Upper lobe of right lung (tissue), 1 donor: Measurements from ENCODE around the gene ATP12A. TPM values are rescaled to one million over a fixed set of nuclear protein-coding genes. Genes with fewer than 3 reads are reported as not detected.
A peak's percentile ranks its signal among the peaks of the same experiment; 100 is the strongest.

ENCODE experiments used
- ATAC-seq: fragments of 200-7000 bp; cut with Tn5 transposase; one replicate; pipeline ENCODE4 v1.9.1; 2020; ENCODE audit warnings: mild to moderate bottlenecking, moderate library complexity
- DNase-seq: peaks from one replicate; pipeline ENCODE4 v3.0.0-alpha.2; 2020
- H3K27ac ChIP-seq: fragments of 200-600 bp; one replicate; pipeline ENCODE4 v1.8.0; 2022
- H3K27me3 ChIP-seq: fragments of 200-600 bp; one replicate; pipeline ENCODE4 v1.8.0; 2022; ENCODE audit warnings: mild to moderate bottlenecking
- H3K36me3 ChIP-seq: fragments of 200-600 bp; one replicate; pipeline ENCODE4 v1.8.0; 2022
- H3K4me1 ChIP-seq: fragments of 200-600 bp; one replicate; pipeline ENCODE4 v1.8.0; 2022
- H3K4me3 ChIP-seq: fragments of 200-600 bp; one replicate; pipeline ENCODE4 v1.8.0; 2022; ENCODE audit warnings: mild to moderate bottlenecking
- H3K9me3 ChIP-seq: fragments of 200-600 bp; one replicate; pipeline ENCODE4 v1.8.0; 2022
- CTCF ChIP-seq: fragments of 200-600 bp; IDR thresholded peaks from one replicate; pipeline ENCODE4 v1.8.0; 2022; ENCODE audit warnings: antibody characterized with exemption
- intact Hi-C: fragments of 100-400 bp; cut with DNase I; formaldehyde crosslinking; loops from one replicate; pipeline ENCODE4 v1.11.0; 2022
- total RNA-seq: library from RNA; stranded (reverse); fragmentation: NEBNext Ultra II Directional; extraction: Animal tissue kit (Norgen Biotek cat#: 25700); gene quantifications from one replicate; pipeline ENCODE4 v1.2.1, GENCODE V29; 2021
- donor health status: DM: no; HTN: yes; CAD: no; lungs with severe emphysema.

The ATP12A gene
- total RNA-seq, 1 donor from 2014 or later, result not detected

- no peak overlapping the region for H3K4me3 ChIP-seq
- no peak for ATAC-seq
- H3K9me3 ChIP-seq, result no peaks in the 10 kb centered on the region
- H3K27me3 ChIP-seq, result no peaks in the 10 kb centered on the region
- no peak for TF ChIP-seq CTCF
- DNase-seq, result no peak
- no peaks in the 10 kb centered on the region for H3K36me3 ChIP-seq
- intact Hi-C loops, result no loop called here
- H3K4me1 ChIP-seq, result no peaks in the 10 kb centered on the region
- no peak overlapping the region for H3K27ac ChIP-seq
Measured at GRCh38 chr13:24740014-24740890, 60.0 kb downstream of the ATP12A start.

- Histone ChIP-seq H3K9me3 (no peaks in the 10 kb centered on the region), H3K36me3 (no peaks in the 10 kb centered on the region), H3K4me1 (no peaks in the 10 kb centered on the region), H3K27ac (no peak overlapping the region), H3K27me3 (peaks cover 5% of the 10 kb centered on the region), H3K4me3 (no peak overlapping the region)
- DNase-seq (no peak), ATAC-seq (peak; percentile 25)
- peak; percentile 25 for TF ChIP-seq CTCF
- intact Hi-C loops, result no loop called here
Measured at GRCh38 chr13:24741016-24741662, 60.9 kb downstream of the ATP12A start.

GRCh38 chr13:24741791-24742190, 61.6 kb downstream of the ATP12A start:
- Histone ChIP-seq H3K36me3 (no peaks in the 10 kb centered on the region), H3K27me3 (peaks cover 11% of the 10 kb centered on the region), H3K9me3 (no peaks in the 10 kb centered on the region), H3K27ac (no peak overlapping the region), H3K4me3 (no peak overlapping the region), H3K4me1 (peaks cover 3% of the 10 kb centered on the region)
- no peak for TF ChIP-seq CTCF
- intact Hi-C loops, result no loop called here
- ATAC-seq (no peak), DNase-seq (no peak)

DNA sequence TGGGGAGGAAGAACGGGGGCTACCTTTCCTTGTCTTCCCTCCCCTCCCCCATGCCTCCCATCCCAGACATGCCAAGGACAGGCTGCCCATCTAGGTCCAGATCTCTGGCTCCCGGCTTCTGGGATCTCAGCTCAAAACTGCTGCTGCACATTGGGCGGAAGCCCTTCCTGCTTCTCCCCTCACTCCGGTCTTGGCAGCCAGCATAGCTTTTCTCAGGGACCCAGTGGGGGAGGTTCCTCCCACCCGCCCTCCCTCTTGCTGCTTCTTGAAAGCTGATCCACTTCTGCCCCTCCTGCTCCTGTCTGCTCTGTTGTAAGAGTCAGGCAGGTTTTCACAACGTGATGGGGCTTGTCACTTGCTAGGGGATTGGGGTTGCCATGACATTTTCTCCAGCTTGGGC, 62.1 kb downstream of the ATP12A start:
- TF ChIP-seq CTCF, result no peak
- H3K9me3 ChIP-seq, result no peaks in the 10 kb centered on the region
- H3K4me1 ChIP-seq, result peaks cover 8% of the 10 kb centered on the region
- no peak overlapping the region for H3K27ac ChIP-seq
- intact Hi-C loops, result no loop called here
- ATAC-seq (no peak), DNase-seq (no peak)
- no peaks in the 10 kb centered on the region for H3K36me3 ChIP-seq
- no peak overlapping the region for H3K4me3 ChIP-seq
- H3K27me3 ChIP-seq, result peaks cover 16% of the 10 kb centered on the region

DNA sequence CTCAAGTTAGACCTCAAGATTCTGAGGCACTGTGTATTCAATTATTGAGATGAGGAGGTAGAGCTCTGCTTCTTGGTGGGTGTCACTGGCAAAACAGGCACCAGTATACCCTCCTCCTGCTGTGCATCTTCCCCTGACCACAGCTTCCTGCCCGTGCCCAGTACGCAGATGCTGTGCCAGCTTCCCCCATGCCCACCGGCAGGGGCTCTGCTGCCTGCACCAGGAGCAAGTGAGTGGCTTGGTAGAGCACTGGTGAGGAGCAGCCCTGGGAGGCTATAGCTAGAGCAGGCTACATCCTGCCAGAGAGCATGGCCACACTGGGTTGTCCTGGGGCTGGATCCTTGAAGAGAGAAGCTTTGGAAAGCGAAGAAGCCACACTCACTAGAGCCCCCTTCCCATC, 62.8 kb downstream of the ATP12A start:
- Histone ChIP-seq H3K27me3 (peaks cover 23% of the 10 kb centered on the region), H3K4me1 (peaks cover 11% of the 10 kb centered on the region), H3K4me3 (no peak overlapping the region), H3K9me3 (no peaks in the 10 kb centered on the region), H3K27ac (no peak overlapping the region), H3K36me3 (no peaks in the 10 kb centered on the region)
- TF ChIP-seq CTCF, result no peak
- intact Hi-C loops, result no loop called here
- ATAC-seq (no peak), DNase-seq (no peak)
